ENCODE measurements around the gene HIF3A.

GRCh38 chr19:46349311-46349993, 52.6 kb downstream of the HIF3A start:
- TF ChIP-seq CTCF (conservative IDR thresholded peaks at IDR 0.05; ENCODE audit: low read depth, low read length), result no peak
- TF ChIP-seq EZH2 (IDR thresholded peaks at IDR 0.05; ENCODE audit: low read length, unreplicated experiment), result no peak
